Astrocyte (in vitro differentiated cells and primary cell): Measurements from ENCODE around the gene CDKN2B.
A peak's percentile ranks its signal among the peaks of the same experiment; 100 is the strongest.

ENCODE experiments used
- EZH2 ChIP-seq: IDR thresholded peaks from 2 replicates; pipeline ENCODE4 v1.6.1; 2012; ENCODE audit warnings: mild to moderate bottlenecking, low read length, inconsistent platforms; ENCODE audit not compliant: insufficient read depth
- TF ChIP-seq, protein P1 (sequence below): IDR thresholded peaks from 2 replicates; pipeline ENCODE4 v1.5.1; 2011; ENCODE audit warnings: low read depth, mild to moderate bottlenecking, inconsistent platforms, low read length, moderate library complexity; ENCODE audit not compliant: insufficient read depth

DNA sequence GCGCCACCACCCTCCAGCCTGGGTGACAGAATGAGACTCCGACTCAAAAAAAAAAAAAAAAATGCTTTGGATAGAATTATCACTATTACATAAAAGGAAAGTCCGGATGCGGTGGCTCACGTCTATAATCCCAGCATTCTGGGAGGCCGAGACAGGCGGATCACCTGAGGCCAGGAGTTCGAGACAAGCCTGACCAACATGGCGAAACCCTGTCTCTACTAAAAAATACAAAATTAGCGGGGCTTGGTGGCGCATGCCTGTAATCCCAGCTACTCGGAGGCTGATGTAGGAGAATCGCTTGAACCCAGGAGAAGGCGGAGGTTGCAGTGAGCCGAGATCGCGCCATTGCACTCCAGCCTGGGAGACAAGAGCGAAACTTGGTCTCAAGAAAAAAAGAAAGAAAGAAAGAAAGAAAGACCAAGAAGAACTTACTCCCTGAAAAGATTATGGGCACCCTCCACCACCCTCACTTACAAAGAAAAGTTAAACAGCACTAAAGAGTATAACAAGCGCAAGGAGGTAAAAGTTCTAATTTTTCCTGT, 32.7 kb downstream of the CDKN2B start:
- TF ChIP-seq, protein P1, sequence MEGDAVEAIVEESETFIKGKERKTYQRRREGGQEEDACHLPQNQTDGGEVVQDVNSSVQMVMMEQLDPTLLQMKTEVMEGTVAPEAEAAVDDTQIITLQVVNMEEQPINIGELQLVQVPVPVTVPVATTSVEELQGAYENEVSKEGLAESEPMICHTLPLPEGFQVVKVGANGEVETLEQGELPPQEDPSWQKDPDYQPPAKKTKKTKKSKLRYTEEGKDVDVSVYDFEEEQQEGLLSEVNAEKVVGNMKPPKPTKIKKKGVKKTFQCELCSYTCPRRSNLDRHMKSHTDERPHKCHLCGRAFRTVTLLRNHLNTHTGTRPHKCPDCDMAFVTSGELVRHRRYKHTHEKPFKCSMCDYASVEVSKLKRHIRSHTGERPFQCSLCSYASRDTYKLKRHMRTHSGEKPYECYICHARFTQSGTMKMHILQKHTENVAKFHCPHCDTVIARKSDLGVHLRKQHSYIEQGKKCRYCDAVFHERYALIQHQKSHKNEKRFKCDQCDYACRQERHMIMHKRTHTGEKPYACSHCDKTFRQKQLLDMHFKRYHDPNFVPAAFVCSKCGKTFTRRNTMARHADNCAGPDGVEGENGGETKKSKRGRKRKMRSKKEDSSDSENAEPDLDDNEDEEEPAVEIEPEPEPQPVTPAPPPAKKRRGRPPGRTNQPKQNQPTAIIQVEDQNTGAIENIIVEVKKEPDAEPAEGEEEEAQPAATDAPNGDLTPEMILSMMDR, result no peak
- TF ChIP-seq EZH2, result peak; percentile 13
